WTC11 (cell line): ENCODE data around the gene PHKG2. TPM values are rescaled to one million over a fixed set of nuclear protein-coding genes. Genes with fewer than 3 reads are reported as not detected.

Experiments used
- ATAC-seq: fragments of 200-7000 bp; cut with Tn5 transposase; 2 replicates; pipeline ENCODE4 v1.10.0; 2021; ENCODE audit warnings: mild to moderate bottlenecking, moderate library complexity
- CTCF ChIA-PET: fragments of 300-600 bp; sonication (Branson Sonifier 250); formaldehyde crosslinking; loops from one replicate; lab custom pipeline; 2021; ENCODE audit warnings: antibody characterized with exemption; lab: Charles Lee
- POLR2A ChIA-PET: fragments of 350-600 bp; sonication (Branson Sonifier 250); formaldehyde crosslinking; loops from one replicate; lab custom pipeline; 2021; ENCODE audit warnings: antibody characterized with exemption; lab: Charles Lee
- DNase-seq: peaks from one replicate; pipeline ENCODE4 v3.0.0; 2021; ENCODE audit warnings: low spot score
- H3K27ac Mint-ChIP-seq: 2 replicates; pipeline ENCODE4 v1.8.0; 2021; ENCODE audit warnings: mixed read lengths
- H3K27me3 Mint-ChIP-seq: 2 replicates; pipeline ENCODE4 v1.8.0; 2021; ENCODE audit warnings: low read depth, mild to moderate bottlenecking, moderate library complexity, mixed read lengths
- H3K36me3 Mint-ChIP-seq: 2 replicates; pipeline ENCODE4 v1.8.0; 2021; ENCODE audit warnings: mixed read lengths
- H3K4me1 Mint-ChIP-seq: 2 replicates; pipeline ENCODE4 v1.8.0; 2022; ENCODE audit warnings: mixed read lengths
- H3K4me3 Mint-ChIP-seq: 2 replicates; pipeline ENCODE4 v1.8.0; 2021; ENCODE audit warnings: mild to moderate bottlenecking, moderate library complexity, mixed read lengths
- H3K9me3 Mint-ChIP-seq: 2 replicates; pipeline ENCODE4 v1.8.0; 2021; ENCODE audit warnings: mixed read lengths
- CREB1 ChIP-seq: sonication (generic); formaldehyde crosslinking; IDR thresholded peaks from 2 replicates; pipeline ENCODE4 v1.8.0; 2023; ENCODE audit warnings: mild to moderate bottlenecking, missing genetic modification reagents
- E2F1 ChIP-seq: sonication (generic); formaldehyde crosslinking; IDR thresholded peaks from 2 replicates; pipeline ENCODE4 v1.8.0; 2022; ENCODE audit warnings: mild to moderate bottlenecking, missing genetic modification reagents
- ESRRA ChIP-seq: sonication (generic); formaldehyde crosslinking; IDR thresholded peaks from 2 replicates; pipeline ENCODE4 v1.8.1; 2022; ENCODE audit warnings: mild to moderate bottlenecking, missing genetic modification reagents, borderline replicate concordance
- GRHL2 ChIP-seq: fragments of 250-450 bp; sonication (Bioruptor Pico); IDR thresholded peaks from 2 replicates; pipeline ENCODE4 v1.8.0; 2022; ENCODE audit warnings: mild to moderate bottlenecking, moderate library complexity; ENCODE audit not compliant: insufficient replicate concordance, severe bottlenecking
- JUN ChIP-seq: sonication (generic); formaldehyde crosslinking; IDR thresholded peaks from 2 replicates; pipeline ENCODE4 v1.8.0; 2023; ENCODE audit warnings: mild to moderate bottlenecking, missing genetic modification reagents
- MXD4 ChIP-seq: fragments of 250-450 bp; sonication (Bioruptor Pico); IDR thresholded peaks from 2 replicates; pipeline ENCODE4 v1.8.0; 2021; ENCODE audit warnings: mild to moderate bottlenecking, moderate library complexity, borderline replicate concordance
- PRDM15 ChIP-seq: sonication (generic); formaldehyde crosslinking; IDR thresholded peaks from 2 replicates; pipeline ENCODE4 v1.8.0; 2022; ENCODE audit warnings: missing genetic modification reagents
- RELA ChIP-seq: sonication (generic); formaldehyde crosslinking; IDR thresholded peaks from 2 replicates; pipeline ENCODE4 v1.8.1; 2022; ENCODE audit warnings: missing genetic modification reagents, mild to moderate bottlenecking, borderline replicate concordance
- TEAD1 ChIP-seq: sonication (generic); formaldehyde crosslinking; IDR thresholded peaks from 2 replicates; pipeline ENCODE4 v1.8.0; 2022; ENCODE audit warnings: mild to moderate bottlenecking, missing genetic modification reagents
- TP53 ChIP-seq: sonication (generic); formaldehyde crosslinking; IDR thresholded peaks from 2 replicates; pipeline ENCODE4 v1.8.1; 2023; ENCODE audit warnings: mild to moderate bottlenecking, missing genetic modification reagents
- ZBTB43 ChIP-seq: sonication (generic); formaldehyde crosslinking; IDR thresholded peaks from 2 replicates; pipeline ENCODE4 v1.8.1; 2023; ENCODE audit warnings: mild to moderate bottlenecking, missing genetic modification reagents
- ZNF219 ChIP-seq: sonication (generic); formaldehyde crosslinking; IDR thresholded peaks from 2 replicates; pipeline ENCODE4 v1.8.0; 2023; ENCODE audit warnings: missing genetic modification reagents, mild to moderate bottlenecking, borderline replicate concordance
- ZNF232 ChIP-seq: sonication (generic); formaldehyde crosslinking; IDR thresholded peaks from 2 replicates; pipeline ENCODE4 v1.8.0; 2022; ENCODE audit warnings: mild to moderate bottlenecking, missing genetic modification reagents
- ZNF416 ChIP-seq: fragments of 250-450 bp; sonication (Bioruptor Pico); IDR thresholded peaks from 2 replicates; pipeline ENCODE4 v1.9.0; 2021; ENCODE audit warnings: mild to moderate bottlenecking, inconsistent platforms
- ZNF423 ChIP-seq: fragments of 250-450 bp; sonication (Bioruptor Pico); IDR thresholded peaks from 2 replicates; pipeline ENCODE4 v2.1.2; 2022; ENCODE audit warnings: mild to moderate bottlenecking, moderate library complexity
- total RNA-seq: library from RNA; stranded (reverse); gene quantifications from 3 replicates; pipeline ENCODE4 v1.2.3, GENCODE V29; 2021
- TF ChIP-seq, protein P1 (sequence below): sonication (generic); formaldehyde crosslinking; IDR thresholded peaks from 2 replicates; pipeline ENCODE4 v1.8.1; 2023; ENCODE audit warnings: mild to moderate bottlenecking, missing genetic modification reagents, borderline replicate concordance
- TF ChIP-seq, protein P2 (sequence below): sonication (generic); formaldehyde crosslinking; IDR thresholded peaks from 2 replicates; pipeline ENCODE4 v1.8.1; 2022; ENCODE audit warnings: mild to moderate bottlenecking, moderate library complexity, missing genetic modification reagents
- TF ChIP-seq, protein P3 (sequence below): sonication (generic); formaldehyde crosslinking; IDR thresholded peaks from 2 replicates; pipeline ENCODE4 v1.8.1; 2023; ENCODE audit warnings: mild to moderate bottlenecking, moderate library complexity, missing genetic modification reagents

Gene PHKG2
- total RNA-seq, 1 experiment from 2014 or later: 50.5 TPM

- Mint-ChIP-seq H3K4me3 (no peak overlapping the region), H3K9me3 (no peaks in the 10 kb centered on the region), H3K4me1 (peaks cover 12% of the 10 kb centered on the region), H3K27me3 (no peaks in the 10 kb centered on the region), H3K27ac (no peak overlapping the region), H3K36me3 (peaks cover 78% of the 10 kb centered on the region)
- no peak for TF ChIP-seq MXD4 (CRISPR knock-in tag)
- TF ChIP-seq, protein P1, sequence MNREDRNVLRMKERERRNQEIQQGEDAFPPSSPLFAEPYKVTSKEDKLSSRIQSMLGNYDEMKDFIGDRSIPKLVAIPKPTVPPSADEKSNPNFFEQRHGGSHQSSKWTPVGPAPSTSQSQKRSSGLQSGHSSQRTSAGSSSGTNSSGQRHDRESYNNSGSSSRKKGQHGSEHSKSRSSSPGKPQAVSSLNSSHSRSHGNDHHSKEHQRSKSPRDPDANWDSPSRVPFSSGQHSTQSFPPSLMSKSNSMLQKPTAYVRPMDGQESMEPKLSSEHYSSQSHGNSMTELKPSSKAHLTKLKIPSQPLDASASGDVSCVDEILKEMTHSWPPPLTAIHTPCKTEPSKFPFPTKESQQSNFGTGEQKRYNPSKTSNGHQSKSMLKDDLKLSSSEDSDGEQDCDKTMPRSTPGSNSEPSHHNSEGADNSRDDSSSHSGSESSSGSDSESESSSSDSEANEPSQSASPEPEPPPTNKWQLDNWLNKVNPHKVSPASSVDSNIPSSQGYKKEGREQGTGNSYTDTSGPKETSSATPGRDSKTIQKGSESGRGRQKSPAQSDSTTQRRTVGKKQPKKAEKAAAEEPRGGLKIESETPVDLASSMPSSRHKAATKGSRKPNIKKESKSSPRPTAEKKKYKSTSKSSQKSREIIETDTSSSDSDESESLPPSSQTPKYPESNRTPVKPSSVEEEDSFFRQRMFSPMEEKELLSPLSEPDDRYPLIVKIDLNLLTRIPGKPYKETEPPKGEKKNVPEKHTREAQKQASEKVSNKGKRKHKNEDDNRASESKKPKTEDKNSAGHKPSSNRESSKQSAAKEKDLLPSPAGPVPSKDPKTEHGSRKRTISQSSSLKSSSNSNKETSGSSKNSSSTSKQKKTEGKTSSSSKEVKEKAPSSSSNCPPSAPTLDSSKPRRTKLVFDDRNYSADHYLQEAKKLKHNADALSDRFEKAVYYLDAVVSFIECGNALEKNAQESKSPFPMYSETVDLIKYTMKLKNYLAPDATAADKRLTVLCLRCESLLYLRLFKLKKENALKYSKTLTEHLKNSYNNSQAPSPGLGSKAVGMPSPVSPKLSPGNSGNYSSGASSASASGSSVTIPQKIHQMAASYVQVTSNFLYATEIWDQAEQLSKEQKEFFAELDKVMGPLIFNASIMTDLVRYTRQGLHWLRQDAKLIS (CRISPR knock-in tag): no peak
- TF ChIP-seq TP53: no peak
- TF ChIP-seq ZNF232 (CRISPR knock-in tag): no peak
- no peak for TF ChIP-seq ESRRA
- no peak for TF ChIP-seq RELA
- no peak for TF ChIP-seq CREB1 (CRISPR knock-in tag)
- no peak for TF ChIP-seq ZNF423 (CRISPR knock-in tag)
- TF ChIP-seq, protein P2, sequence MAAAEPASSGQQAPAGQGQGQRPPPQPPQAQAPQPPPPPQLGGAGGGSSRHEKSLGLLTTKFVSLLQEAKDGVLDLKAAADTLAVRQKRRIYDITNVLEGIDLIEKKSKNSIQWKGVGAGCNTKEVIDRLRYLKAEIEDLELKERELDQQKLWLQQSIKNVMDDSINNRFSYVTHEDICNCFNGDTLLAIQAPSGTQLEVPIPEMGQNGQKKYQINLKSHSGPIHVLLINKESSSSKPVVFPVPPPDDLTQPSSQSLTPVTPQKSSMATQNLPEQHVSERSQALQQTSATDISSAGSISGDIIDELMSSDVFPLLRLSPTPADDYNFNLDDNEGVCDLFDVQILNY (CRISPR knock-in tag): no peak
- TF ChIP-seq TEAD1 (CRISPR knock-in tag): no peak
- no peak for TF ChIP-seq ZNF416 (CRISPR knock-in tag)
- TF ChIP-seq ZBTB43: no peak
- TF ChIP-seq ZNF219: no peak
- no peak for TF ChIP-seq E2F1
- no peak for TF ChIP-seq GRHL2 (CRISPR knock-in tag)
- TF ChIP-seq JUN (CRISPR knock-in tag): no peak
- DNase-seq: no peak
- CTCF ChIA-PET: interaction anchor here (0.7 kb wide), 1 partner anchor 32 kb away, joined by 3 read pairs; no protein-coding TSS in a partner anchor
- POLR2A ChIA-PET: no interaction called here
- no peak for ATAC-seq
These were observed 22.8 kb upstream of the PHKG2 start for GRCh38 chr16:30725418-30725792.

DNA sequence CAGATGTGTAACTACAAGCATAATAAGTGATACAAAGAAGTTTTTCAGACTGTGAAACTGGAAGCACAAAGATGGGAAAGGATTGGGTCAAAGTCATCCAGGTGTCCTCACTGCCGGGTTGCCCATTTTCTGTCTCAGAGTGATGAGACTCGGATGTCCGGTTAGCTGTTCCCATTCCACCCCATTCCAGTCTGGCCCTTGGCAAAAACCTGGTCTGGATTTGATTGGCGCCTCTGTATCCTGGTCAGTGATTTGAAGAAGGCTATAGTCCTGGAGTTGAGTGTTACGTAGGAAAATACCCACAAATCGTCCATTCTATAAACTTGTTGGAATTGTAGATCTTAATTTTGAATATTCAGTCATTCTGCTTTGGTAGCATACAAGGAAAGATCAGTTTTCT is 19.9 kb upstream of the PHKG2 start:
- TF ChIP-seq, protein P3, sequence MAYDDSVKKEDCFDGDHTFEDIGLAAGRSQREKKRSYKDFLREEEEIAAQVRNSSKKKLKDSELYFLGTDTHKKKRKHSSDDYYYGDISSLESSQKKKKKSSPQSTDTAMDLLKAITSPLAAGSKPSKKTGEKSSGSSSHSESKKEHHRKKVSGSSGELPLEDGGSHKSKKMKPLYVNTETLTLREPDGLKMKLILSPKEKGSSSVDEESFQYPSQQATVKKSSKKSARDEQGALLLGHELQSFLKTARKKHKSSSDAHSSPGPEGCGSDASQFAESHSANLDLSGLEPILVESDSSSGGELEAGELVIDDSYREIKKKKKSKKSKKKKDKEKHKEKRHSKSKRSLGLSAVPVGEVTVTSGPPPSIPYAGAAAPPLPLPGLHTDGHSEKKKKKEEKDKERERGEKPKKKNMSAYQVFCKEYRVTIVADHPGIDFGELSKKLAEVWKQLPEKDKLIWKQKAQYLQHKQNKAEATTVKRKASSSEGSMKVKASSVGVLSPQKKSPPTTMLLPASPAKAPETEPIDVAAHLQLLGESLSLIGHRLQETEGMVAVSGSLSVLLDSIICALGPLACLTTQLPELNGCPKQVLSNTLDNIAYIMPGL (CRISPR knock-in tag): no peak
- TF ChIP-seq PRDM15 (CRISPR knock-in tag): peak; percentile 51; the same call in 1 of the 2 replicates
- ATAC-seq: no peak
- H3K9me3 Mint-ChIP-seq: no peaks in the 10 kb centered on the region
- H3K4me1 Mint-ChIP-seq: peaks cover 12% of the 10 kb centered on the region
- no peak for DNase-seq
- no peaks in the 10 kb centered on the region for H3K27me3 Mint-ChIP-seq
- ChIA-PET POLR2A (no interaction called here), CTCF (no interaction called here)
- no peak overlapping the region for H3K4me3 Mint-ChIP-seq
- H3K36me3 Mint-ChIP-seq: peaks cover 59% of the 10 kb centered on the region
- peak overlapping the region; percentile 25 for H3K27ac Mint-ChIP-seq
